NCI-H2029 treated with DMSO at 0.1 percent for 48 hours (cell line): ENCODE results near the gene CASQ1.

Experiments used
- DNase-seq: peaks from one replicate; lab custom pipeline; 2025; lab: John Stamatoyannopoulos, UW

Gene CASQ1

DNA sequence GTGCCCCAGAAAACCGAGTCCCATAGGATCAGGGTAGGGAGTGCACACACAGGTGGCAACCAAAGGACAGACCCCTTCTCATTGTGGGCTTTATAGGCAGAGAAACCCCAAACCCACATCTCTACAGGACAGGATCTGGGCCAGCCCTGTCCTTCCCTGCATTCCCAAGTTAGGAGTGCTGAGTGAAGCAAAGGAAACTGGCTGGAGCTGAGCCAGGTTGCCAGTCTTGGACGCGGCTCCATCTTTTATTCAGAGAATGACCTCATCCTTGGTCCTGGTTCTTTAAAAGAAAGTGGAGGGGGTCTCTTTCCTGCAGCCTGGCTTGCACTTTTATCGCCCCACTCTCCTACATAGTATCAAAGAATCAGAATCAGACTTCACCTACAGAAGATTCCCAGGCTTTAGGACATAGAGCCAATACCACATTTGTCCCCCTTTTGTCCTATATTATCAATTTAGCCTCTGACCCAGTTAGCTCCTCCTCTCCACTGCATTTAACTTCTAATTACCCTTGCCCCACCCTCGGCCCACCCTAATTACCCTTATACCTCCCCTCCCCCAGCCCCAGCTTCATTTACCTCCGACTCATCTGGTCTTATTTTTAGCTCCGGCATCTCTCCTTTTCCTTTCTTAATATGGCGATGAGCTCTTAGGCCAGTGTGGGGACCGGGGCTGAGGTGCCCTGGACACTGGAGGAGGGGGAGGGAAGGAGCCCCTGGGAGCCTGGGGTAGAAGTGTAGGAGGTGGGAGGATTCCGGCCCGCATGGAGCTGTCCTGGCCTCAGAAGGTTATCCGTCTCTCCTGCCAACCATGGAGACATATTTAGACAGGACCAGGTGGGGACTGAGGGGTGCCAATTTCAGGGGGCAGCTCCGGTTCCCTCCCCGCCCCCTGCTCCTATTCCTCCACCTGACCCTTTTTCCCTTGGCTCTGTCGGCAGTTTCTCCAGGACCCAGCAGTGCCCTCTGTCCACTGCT lies at the start of gene CASQ1:
Gene CASQ1 (plus strand): TSS at position 927 of the 977 bp plus-strand sequence. CDS start 177 bp downstream, outside the sequence.
- no peak for DNase-seq

DNA sequence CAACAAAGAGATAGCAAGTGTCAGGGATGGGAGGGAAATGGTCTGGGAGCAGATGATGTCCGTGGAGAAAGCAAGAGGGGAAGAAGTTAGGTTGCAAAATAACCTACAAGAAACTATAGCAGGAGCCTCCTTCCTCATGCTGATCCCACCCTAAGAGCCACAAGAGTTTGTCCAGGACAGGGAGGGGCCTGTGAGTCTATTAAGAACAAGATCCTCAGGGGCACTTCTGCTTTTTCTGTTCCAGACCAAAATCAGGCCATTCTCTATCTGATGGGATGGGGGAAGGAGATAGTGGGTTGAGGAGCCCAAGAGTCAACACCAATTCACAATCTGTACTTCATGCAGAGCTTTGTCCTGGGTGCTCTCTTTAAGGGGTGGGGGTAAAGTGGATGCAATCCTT lies 46.7 kb upstream of the CASQ1 start:
- DNase-seq = no peak

DNA sequence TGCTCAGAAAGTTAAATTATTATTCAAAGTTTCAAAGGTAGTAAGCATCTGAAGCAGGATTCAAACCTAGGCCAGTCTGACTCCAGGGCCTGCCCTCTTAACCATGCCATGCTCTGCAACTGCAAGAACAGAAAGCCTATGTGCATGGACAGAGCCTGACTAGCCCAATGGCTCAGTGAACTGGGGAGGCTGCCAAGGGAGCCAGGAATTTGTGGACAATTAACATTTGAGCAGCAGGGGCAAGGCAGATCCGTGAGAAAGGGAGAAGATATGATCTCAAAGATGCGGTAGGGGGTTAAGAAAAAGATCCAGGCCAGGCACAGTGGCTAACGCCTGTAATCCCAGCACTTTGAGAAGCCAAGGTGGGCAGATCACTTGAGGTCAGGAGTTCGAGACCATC lies 45.5 kb upstream of the CASQ1 start:
- DNase-seq = no peak

GRCh38 chr1:160146107-160146506 lies 44.3 kb upstream of the CASQ1 start:
- no peak for DNase-seq

DNA sequence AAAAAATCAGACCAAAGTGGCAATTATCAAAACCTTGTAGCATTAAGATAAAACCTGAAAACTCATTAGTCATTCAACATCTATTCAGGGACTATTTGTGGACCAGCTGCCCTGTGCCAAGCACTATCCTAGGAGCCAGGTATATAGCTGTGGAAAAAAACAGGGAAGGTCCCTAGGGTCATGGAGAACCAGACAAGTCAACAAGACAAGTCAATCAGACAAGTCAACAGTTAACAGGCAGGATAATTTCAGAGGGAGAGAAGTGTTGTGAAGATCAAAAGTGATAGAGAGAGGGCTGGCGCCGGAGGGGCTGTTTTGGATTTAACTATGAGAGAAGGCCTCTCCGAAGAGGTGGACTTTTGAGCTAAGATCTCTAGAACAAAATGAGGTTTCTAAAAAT lies 42.3 kb upstream of the CASQ1 start:
- DNase-seq = no peak

DNA sequence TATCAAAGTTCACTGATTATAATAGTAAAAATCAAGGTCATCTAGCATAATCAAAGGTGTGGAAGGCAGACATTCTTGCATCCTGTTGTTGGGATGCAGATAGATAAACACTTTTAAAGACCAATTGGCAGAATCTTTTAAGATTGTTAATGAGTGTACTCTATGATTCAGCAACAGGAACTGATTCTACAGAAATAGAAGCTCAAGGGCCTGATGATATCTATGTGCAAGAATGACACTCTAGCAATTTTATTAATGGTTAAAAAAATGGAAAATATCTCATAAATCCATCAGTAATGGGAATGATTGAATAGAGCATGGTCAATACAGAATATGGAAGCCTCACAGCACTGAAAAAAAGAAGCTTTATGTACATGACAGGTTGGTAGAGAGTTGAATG lies 41.1 kb upstream of the CASQ1 start:
- DNase-seq = no peak

DNA sequence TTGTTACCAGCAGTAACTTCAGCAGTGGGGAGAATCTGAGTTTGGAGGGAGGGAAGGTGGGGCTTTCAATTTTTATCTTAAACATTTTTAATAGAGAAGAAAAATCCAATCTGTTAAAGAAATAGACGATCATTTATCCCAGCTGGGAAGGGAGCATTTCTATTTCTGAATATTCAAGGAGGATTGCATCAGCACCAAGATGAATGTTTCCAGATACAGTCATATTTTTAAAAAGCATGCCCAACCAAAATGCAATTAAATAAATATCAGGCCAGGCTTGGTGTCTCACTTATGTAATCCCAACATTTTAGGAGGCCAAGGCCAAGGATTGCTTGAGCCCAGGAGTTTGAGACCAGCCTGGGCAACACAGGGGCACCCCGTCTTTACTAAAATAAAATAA lies 40.7 kb upstream of the CASQ1 start:
- DNase-seq = no peak

DNA sequence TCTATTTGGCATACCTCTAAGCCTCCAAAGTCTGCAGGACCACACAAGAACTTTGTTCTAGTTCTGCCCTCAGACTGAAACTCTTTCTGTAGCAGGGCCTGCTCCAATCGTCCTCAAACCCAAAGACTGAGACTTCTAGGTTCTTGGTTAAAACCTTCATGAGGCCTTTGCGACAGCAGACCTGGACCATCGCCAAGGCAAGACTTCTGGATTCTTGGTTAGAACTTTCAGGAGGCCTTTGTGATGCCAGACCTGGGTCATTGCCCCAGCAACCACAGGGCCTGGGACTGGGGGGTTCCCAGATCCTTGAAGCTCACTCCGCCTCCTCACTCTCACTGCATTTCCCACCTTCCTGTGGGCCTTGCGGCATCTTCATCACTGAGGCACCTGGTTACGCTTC lies 39.1 kb upstream of the CASQ1 start, which contains the start of gene ATP1A4:
Gene ATP1A4 (plus strand): TSS at position 301 of the 400 bp plus-strand sequence. CDS start 438 bp downstream, outside the sequence.
- no peak for DNase-seq

DNA sequence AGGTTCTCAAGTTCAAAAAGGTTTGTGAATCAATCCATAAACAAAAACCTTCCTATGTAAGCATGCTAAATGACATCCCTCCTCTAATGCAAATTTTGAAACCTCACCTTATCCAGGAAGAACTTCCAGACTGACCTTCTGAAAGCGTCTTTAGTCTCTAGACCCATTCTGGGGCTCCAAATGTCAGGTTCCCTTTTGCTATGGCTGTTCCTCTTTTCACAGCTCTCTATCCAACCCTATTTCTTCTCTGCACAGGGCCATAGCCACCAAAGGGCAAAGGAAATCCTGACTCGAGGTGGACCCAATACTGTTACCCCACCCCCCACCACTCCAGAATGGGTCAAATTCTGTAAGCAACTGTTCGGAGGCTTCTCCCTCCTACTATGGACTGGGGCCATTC lies 35.6 kb upstream of the CASQ1 start:
- no peak for DNase-seq

DNA sequence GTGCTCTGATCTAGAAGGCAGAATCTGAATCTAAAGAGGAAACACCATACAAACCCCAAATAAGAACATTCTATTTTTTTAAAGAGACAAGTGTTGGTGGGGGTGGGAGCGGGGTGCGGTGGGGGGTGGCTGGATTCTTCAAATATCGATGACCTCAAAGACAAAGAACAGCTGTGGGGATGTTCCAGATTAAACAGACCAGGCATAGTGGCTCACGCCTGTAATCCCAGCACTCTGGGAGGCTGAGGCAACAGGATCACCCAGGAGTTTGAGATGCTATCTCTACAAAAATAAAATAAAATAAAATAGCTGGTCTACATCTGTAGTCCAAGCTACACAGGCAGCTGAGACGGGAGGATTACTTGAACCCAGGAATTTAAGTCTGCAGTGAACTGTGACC lies 34.0 kb upstream of the CASQ1 start:
- DNase-seq = no peak

GRCh38 chr1:160157174-160157573 lies 33.2 kb upstream of the CASQ1 start:
- DNase-seq = no peak

DNA sequence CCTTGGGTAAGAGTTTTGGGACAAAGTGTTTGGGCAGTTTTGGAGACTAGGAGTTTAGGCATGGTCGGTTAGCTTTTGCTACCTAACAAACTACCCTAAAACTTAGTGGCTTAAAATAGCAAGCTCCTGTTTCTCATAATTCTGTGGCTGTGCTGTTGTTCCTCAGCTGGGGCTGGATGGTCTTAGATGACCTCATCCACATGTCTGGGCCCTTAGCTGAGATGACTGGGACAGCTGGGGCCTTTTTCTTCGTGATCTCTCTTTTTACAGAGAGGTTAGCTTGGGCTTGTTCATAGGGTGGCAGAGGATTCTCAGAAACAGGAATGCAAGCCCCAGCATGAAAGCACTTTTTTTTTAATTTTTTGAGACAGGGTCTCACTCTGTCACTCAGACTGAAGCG lies 32.3 kb upstream of the CASQ1 start:
- no peak for DNase-seq

DNA sequence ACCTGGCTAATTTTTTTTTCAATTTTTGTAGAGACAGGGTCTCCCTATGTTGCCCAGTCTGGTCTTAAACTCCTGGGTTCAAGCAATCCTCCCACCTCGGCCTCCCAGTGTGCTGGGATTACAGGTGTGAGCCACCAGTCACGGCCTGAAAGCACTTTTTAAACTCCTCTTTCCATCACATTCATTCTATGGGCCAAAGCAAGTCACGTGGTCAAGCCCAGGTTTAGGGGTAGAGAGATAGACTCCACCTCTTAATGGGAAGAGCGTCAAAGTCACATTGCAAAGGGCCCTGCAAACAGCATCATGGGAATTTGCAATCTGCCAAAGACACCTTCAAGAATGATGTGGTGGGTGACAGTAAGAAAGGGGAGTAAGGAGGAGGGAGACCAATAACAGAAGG lies 31.8 kb upstream of the CASQ1 start:
- no peak for DNase-seq

- DNase-seq = peak; percentile 23
These were observed 30.5 kb upstream of the CASQ1 start for GRCh38 chr1:160159846-160160245.

- no peak for DNase-seq
These were observed 28.2 kb upstream of the CASQ1 start for GRCh38 chr1:160161965-160162705.

DNA sequence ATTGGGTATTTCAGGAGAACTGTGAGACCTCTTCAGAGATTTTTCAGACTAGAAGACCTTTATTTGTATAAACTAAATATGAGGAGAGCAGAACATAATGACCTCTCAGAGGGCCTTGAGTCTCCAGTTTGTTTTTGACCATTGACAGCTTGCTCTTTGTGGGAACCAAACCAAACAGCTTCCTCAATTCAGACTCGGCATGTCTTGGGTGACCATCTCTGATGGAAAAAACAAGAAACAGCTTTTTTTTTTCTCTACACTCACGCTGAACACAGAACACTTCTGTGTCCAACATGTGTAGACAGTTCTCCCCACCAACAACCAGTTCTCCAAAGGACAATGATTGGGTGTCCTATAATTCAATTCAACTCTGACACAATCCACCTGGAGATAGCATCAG lies 27.4 kb upstream of the CASQ1 start:
- DNase-seq = no peak

- no peak for DNase-seq
These were observed 26.8 kb upstream of the CASQ1 start for GRCh38 chr1:160163615-160164014.

- DNase-seq = no peak
These were observed 26.3 kb upstream of the CASQ1 start for GRCh38 chr1:160164121-160164520.

- DNase-seq = no peak
These were observed 24.1 kb upstream of the CASQ1 start for GRCh38 chr1:160166166-160166868.

GRCh38 chr1:160167056-160167455 lies 23.3 kb upstream of the CASQ1 start:
- no peak for DNase-seq

DNA sequence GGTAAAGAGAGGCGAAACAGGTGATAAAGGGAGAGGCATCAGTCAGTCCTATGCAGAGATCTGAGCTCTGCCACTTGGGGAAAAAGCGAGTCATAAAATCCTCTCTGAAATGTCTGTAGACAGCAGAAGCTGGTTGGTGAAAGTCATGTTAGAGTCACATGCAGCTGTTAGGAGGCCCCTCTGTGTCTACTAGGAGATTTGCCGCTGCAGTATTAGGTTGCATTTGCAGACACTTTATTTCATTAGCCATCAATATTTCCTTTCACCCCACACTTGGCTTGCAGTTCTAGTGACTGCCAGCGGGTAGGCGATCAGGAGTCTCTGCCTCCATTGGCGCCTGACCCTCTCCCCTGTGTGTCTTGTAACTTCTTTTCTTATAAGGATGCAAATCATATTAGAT lies 22.8 kb upstream of the CASQ1 start:
- DNase-seq = no peak

GRCh38 chr1:160168016-160168415 lies 22.4 kb upstream of the CASQ1 start:
- no peak for DNase-seq
